A204.1 (cell line): ENCODE results near the gene EGFR.

Experiments
- FAIRE-seq: peaks from 2 replicates; lab custom pipeline; 2012; peaks lifted over from hg19 to GRCh38; lab: Jason Lieb, UNC

EGFR gene

GRCh38 chr7:55018361-55019190 lies at the start of gene EGFR:
EGFR (plus strand) TSS chr7:55019017; CDS start chr7:55019278, 261 bp downstream.
- FAIRE-seq = no peak

GRCh38 chr7:54969208-54969967 lies 49.4 kb upstream of the EGFR start:
- no peak for FAIRE-seq

GRCh38 chr7:54972733-54973294 lies 46.0 kb upstream of the EGFR start:
- FAIRE-seq = no peak

GRCh38 chr7:54978364-54979116 lies 40.3 kb upstream of the EGFR start:
- FAIRE-seq = no peak

- no peak for FAIRE-seq
Measured at GRCh38 chr7:54980521-54980920, 38.3 kb upstream of the EGFR start.

- no peak for FAIRE-seq
Measured at GRCh38 chr7:54981913-54982312, 36.9 kb upstream of the EGFR start.

GRCh38 chr7:54985426-54986330 lies 33.1 kb upstream of the EGFR start:
- no peak for FAIRE-seq

GRCh38 chr7:54986716-54987115 lies 32.1 kb upstream of the EGFR start:
- no peak for FAIRE-seq

- FAIRE-seq = no peak
Measured at GRCh38 chr7:54987772-54988171, 31.0 kb upstream of the EGFR start.

- FAIRE-seq = no peak
Measured at GRCh38 chr7:54988516-54988915, 30.3 kb upstream of the EGFR start.

GRCh38 chr7:54989453-54990225 lies 29.2 kb upstream of the EGFR start:
- FAIRE-seq = no peak

GRCh38 chr7:54991341-54991740 lies 27.5 kb upstream of the EGFR start:
- no peak for FAIRE-seq

- no peak for FAIRE-seq
Measured at GRCh38 chr7:54992871-54993475, 25.8 kb upstream of the EGFR start.

- no peak for FAIRE-seq
Measured at GRCh38 chr7:54995166-54995565, 23.7 kb upstream of the EGFR start.

GRCh38 chr7:54995610-54996363 lies 23.0 kb upstream of the EGFR start:
- FAIRE-seq = no peak

- no peak for FAIRE-seq
Measured at GRCh38 chr7:54996391-54996790, 22.4 kb upstream of the EGFR start.

GRCh38 chr7:55004579-55004978 lies 14.2 kb upstream of the EGFR start:
- no peak for FAIRE-seq

- FAIRE-seq = no peak
Measured at GRCh38 chr7:55005241-55005851, 13.5 kb upstream of the EGFR start.

GRCh38 chr7:55006499-55006898 lies 12.3 kb upstream of the EGFR start:
- FAIRE-seq = no peak
